Measurements from ENCODE around the gene CCDC171.

CCDC171 gene

GRCh38 chr9:16022228-16022627, 469.4 kb downstream of the CCDC171 start:
- DNase-seq (ENCODE audit: low read depth), result no peak
- no peak for TF ChIP-seq CTCF (IDR thresholded peaks at IDR 0.05; ENCODE audit: control insufficient read depth, insufficient read depth, low read depth, low read length, missing control alignments)
- H3K4me3 ChIP-seq (ENCODE audit: control insufficient read depth, low read depth, low read length), result no peak overlapping the region

- no peak for TF ChIP-seq CTCF (IDR thresholded peaks at IDR 0.05; ENCODE audit: control insufficient read depth, insufficient read depth, low read depth, low read length, missing control alignments)
- no peak for DNase-seq (ENCODE audit: low read depth)
- no peak overlapping the region for H3K4me3 ChIP-seq (ENCODE audit: control insufficient read depth, low read depth, low read length)
Measured at GRCh38 chr9:16023446-16023845, 470.6 kb downstream of the CCDC171 start.

Data from AG09309 (cell line).